NCI-H748 treated with DMSO at 0.1 percent for 48 hours (cell line): ENCODE results near the gene COPZ2.

ENCODE experiments used
- DNase-seq: peaks from one replicate; lab custom pipeline; 2025; lab: John Stamatoyannopoulos, UW

The COPZ2 gene

DNA sequence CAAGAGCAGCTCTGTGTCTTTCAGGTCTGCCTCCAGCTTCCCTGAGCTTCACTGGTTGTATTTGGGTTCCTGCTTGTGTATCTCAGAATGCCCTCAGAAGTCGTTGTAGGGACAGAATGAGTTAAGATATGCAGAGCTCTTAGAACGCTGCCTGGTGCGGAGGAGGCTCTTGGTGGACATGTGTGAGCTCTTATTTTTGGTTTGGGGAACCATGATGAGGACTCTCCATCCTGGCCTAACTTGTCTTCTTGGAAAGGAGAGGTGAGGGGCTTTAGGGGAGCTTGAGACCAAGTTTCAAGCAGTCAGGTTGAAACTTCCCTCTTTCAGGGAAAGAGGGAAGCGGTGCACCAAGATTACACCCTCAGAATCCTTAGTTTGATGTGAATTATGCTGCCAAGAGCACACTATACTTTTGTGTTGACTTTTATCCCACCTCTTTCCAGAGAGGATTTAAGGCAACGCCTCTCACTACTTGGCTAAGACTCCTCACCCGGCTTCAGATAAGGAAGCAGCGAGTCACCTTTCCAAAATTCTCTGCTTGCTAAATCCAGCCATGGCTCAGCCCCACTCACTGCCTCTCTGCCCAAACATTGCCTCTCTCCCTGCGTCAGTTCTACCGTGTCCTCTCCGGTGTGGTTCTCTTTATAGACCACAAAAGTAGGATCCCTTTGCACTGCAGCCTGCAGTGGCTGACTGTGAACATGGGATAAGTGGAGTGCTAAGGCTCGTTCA, 53.9 kb downstream of the COPZ2 start:
- DNase-seq: no peak

- no peak for DNase-seq
Measured at GRCh38 chr17:47982645-47983390, 54.8 kb downstream of the COPZ2 start.

DNA sequence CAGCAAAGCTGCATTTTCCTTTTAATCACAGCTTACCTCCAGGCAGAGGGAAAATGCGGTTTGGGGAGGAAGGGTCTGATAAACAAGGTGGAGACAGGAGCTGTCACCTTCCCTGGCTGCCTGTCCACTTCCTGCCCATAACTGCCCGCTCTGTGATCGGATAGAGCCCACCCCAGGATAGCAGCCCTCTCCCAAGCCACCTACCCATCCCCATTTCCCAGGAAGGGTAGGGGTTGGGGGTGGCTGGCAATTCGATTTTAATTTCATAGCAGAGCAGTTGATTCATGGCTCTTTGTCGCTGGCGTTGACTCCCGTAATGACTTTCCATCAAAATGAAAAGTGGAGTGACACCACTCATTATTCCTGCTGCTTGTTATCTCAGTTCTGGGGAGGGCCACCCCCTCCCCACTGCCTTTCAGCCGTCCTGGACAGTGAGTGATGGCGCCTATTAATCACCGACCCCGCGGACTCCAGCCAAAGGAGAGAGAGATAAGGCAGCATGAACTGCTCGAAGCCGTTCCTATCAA, 55.4 kb downstream of the COPZ2 start:
- no peak for DNase-seq

GRCh38 chr17:47981462-47981861, 56.1 kb downstream of the COPZ2 start:
- DNase-seq: no peak

GRCh38 chr17:47980541-47980940, 57.1 kb downstream of the COPZ2 start:
- no peak for DNase-seq

- DNase-seq: peak; percentile 8
Measured at GRCh38 chr17:47978324-47978723, 59.3 kb downstream of the COPZ2 start.
